AG04449 (cell line): Measurements from ENCODE around the gene COX5A.

Source experiments
- CTCF ChIA-PET: fragments of 350-600 bp; formaldehyde crosslinking; extraction: SDS; loops from one replicate; lab custom pipeline; 2021; ENCODE audit warnings: antibody characterized with exemption; lab: Yijun Ruan, JAX
- POLR2A ChIA-PET: fragments of 400-600, 350-600 bp; formaldehyde crosslinking; extraction: SDS; loops from one replicate; lab custom pipeline; 2020; ENCODE audit warnings: antibody characterized with exemption, inconsistent platforms; lab: Yijun Ruan, JAX
- DNase-seq: peaks from one replicate; pipeline ENCODE4 v3.0.0-alpha.2; 2010; ENCODE audit warnings: low read depth, low spot score
- H3K4me3 ChIP-seq: 2 replicates; pipeline ENCODE4 v1.5.1; 2011; ENCODE audit warnings: low read depth, mild to moderate bottlenecking, control low read depth, low read length
- CTCF ChIP-seq: IDR thresholded peaks from one replicate; pipeline ENCODE4 v1.5.1; 2011; ENCODE audit warnings: mild to moderate bottlenecking, moderate library complexity, low read length, control low read depth, inconsistent platforms; ENCODE audit not compliant: insufficient read depth; ENCODE audit errors: missing control alignments

The COX5A gene

GRCh38 chr15:74937590-74938371 is at the start of gene COX5A:
Gene COX5A, minus strand, starts transcription at chr15:74938073. Its CDS starts 59 bp downstream, at chr15:74938014.
- TF ChIP-seq CTCF = no peak
- H3K4me3 ChIP-seq = peak within 1 kb of the TSS; percentile 81
- ChIA-PET POLR2A (interaction anchor here (0.6 to 1.2 kb wide), 7 partner anchors 13 to 324 kb away, joined by 3 to 6 read pairs (median 4); partner anchors contain the start of gene FAM219B), CTCF (interaction anchor here (5.2 kb wide), 1 partner anchor 13 kb away, joined by 34 read pairs; no protein-coding TSS in a partner anchor)
- DNase-seq = peak; percentile 71

- no peak for DNase-seq
- ChIA-PET POLR2A (no interaction called here), CTCF (no interaction called here)
- no peak overlapping the region for H3K4me3 ChIP-seq
- TF ChIP-seq CTCF = no peak
Measured at GRCh38 chr15:74983725-74984231, 45.9 kb upstream of the COX5A start.

GRCh38 chr15:74982183-74982582 is 44.3 kb upstream of the COX5A start:
- no peak for TF ChIP-seq CTCF
- POLR2A ChIA-PET = no interaction called here
- CTCF ChIA-PET = interaction anchor here (0.9 to 1.5 kb wide), 2 partner anchors 32 to 213 kb away, joined by 3 read pairs; no protein-coding TSS in a partner anchor
- H3K4me3 ChIP-seq = no peak overlapping the region
- DNase-seq = no peak

GRCh38 chr15:74978503-74978902 is 40.6 kb upstream of the COX5A start:
- no peak for TF ChIP-seq CTCF
- no peak overlapping the region for H3K4me3 ChIP-seq
- no peak for DNase-seq
- ChIA-PET CTCF (interaction anchor here (0.7 to 1.3 kb wide), 3 partner anchors 14 to 210 kb away, joined by 3 to 5 read pairs (median 4); no protein-coding TSS in a partner anchor), POLR2A (no interaction called here)

GRCh38 chr15:74978077-74978476 is 40.2 kb upstream of the COX5A start:
- ChIA-PET CTCF (interaction anchor here (0.7 to 1.3 kb wide), 2 partner anchors 207 to 209 kb away, joined by 4 to 5 read pairs; no protein-coding TSS in a partner anchor), POLR2A (no interaction called here)
- no peak for TF ChIP-seq CTCF
- no peak overlapping the region for H3K4me3 ChIP-seq
- DNase-seq = no peak

GRCh38 chr15:74977599-74977998 is 39.7 kb upstream of the COX5A start:
- ChIA-PET CTCF (no interaction called here), POLR2A (no interaction called here)
- no peak for TF ChIP-seq CTCF
- no peak overlapping the region for H3K4me3 ChIP-seq
- DNase-seq = no peak
